Glomerular visceral epithelial cell (primary cell): Measurements from ENCODE around the gene ZNF224.
"Not testable (repeated sequence)": the region's sequence is repeated elsewhere in the genome, so short reads cannot be mapped to it uniquely, and the experiment has no call there.

ENCODE experiments used
- DNase-seq: peaks from one replicate; pipeline ENCODE4 v3.0.0-alpha.2; 2016; ENCODE audit errors: extremely low spot score

ZNF224 gene

GRCh38 chr19:44093931-44094765 lies at the start of gene ZNF224:
Gene ZNF224, plus strand, starts transcription at chr19:44094361. Its CDS starts 3,513 bp downstream, at chr19:44097874.
- peak; percentile 91 for DNase-seq

DNA sequence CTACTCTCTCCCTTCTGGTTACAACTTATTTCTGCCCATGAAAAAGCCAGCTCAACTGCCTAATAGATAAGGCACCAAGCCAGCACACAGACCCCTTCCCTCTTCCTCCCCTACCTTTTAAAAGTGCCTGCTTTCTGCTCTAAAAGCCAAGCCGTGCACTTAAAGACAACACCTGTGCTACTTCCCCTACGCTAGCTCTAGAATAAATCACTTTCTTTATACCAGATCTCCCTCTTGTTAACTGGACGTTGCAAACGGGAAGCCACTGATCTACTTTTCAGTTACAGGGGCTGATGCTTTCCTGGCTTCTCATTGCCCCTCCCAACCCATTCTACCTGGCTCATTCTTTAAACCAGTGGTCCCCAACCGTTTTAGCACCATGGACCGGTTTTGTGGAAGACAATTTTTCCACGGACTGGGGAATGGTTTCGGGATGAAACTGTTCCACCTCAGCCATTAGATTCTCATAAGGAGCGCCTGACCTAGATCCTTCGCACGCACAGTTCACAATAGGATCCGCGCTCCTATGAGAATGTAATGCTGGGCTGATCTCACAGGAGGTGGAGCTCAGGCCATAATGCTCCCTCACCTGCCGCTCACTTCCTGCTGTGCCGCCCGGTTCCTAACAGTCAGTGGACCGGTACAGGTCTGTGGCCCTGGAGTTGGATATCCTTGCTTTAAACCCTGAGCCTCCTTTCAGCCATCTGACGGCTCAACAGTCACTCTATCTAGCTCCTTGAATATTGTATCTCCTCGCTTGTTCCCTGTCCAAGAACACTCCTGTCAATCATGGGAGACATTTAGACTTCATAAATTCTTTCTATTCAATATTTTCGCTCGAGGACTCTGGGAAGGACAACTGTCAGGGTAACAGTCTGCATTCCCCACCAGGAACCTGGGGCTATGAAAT lies 43.2 kb upstream of the ZNF224 start:
- no peak for DNase-seq

- peak; percentile 90 for DNase-seq
Measured at GRCh38 chr19:44051650-44052402, 42.3 kb upstream of the ZNF224 start, which contains the start of gene ZNF223. Gene ZNF223, plus strand, starts transcription at chr19:44052036. Its CDS starts 3,141 bp downstream, at chr19:44055177.

GRCh38 chr19:44055870-44056269 lies 38.3 kb upstream of the ZNF224 start:
- no peak for DNase-seq

- DNase-seq, result no peak
Measured at GRCh38 chr19:44059229-44059628, 34.9 kb upstream of the ZNF224 start.

DNA sequence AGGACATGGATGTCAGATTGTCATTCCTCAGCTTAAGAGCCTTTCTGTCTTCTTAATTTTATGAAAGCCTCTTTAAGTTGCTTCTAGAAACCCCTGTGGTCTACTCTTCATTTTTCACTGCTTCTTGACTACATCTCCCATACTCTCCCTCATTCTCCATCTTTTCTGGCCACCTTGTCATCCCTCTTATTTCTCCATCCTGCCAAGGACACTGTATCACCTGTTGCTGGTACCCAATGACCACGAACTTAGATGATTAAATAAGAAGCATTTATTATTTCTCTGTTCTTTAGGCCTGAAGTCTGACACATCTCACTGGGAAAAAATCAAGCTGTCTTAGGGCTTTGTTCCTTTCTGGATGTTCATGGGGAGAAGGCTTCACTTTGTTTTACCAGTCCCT lies 33.1 kb upstream of the ZNF224 start:
- no peak for DNase-seq

- DNase-seq, result no peak
Measured at GRCh38 chr19:44066305-44066704, 27.9 kb upstream of the ZNF224 start.

DNA sequence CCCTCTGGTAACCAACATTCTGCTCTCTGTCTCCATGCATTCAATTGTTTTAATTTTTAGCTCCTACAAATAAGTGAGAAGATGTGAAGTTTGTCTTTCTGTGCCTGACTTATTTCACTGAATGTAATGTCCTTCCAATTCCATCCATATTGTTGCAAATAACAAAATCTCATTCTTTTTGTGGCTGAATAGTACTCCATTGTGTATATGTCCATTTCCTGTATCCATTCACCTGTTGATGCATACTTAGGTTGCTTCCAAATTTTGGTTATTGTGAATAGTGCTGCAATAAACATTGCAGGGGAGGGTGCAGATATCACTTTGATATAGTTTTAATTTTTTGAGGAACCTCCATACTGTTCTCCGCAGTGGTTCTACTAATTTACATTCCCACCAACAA lies 24.7 kb upstream of the ZNF224 start:
- no peak for DNase-seq

GRCh38 chr19:44071824-44072542 lies 22.2 kb upstream of the ZNF224 start, which contains the start of gene ZNF284:
Gene ZNF284, plus strand, starts transcription at chr19:44072159. Its CDS starts 4,231 bp downstream, at chr19:44076390.
- DNase-seq, result peak; percentile 90

DNA sequence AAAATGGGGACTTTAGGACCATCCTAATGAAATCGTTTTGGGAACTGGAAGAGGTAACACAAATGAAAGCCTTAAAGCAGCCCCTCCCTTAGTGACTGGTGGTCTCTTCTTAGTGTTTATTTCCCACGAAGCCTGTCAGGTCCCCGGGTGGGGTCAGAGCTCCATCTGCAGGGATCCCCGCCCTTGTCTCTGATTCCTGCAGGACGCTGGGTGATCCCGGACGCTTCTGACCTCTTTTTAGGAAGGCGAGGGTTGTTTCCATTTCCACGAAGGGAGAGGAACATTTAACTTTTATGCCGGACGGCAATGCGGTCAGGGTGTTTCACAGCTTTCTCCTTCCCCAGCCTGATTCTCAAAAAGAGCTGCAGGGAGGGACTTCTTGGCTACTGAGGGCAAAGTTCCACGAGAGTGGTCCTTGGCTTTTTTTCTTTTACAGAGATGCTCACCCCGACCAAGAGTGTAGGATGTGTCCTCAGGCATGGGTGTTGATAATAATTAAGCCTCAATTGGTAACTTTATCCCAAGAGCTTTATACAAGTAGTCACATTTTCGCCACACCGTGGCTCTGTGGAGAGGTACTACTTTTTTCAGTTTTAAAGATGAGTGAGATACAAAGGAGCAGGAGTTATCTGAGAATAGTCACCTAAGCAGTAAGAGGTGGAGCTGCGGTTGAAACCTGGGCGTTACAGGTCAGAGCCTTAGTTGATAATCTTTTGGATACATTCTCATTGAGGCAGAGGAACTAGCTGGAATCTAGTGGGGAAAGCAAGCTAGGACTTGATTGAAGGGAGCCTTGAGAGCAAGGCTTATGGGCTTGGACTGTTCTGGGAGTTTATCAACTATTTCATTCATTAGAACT lies 21.4 kb upstream of the ZNF224 start:
- peak; percentile 21 for DNase-seq

GRCh38 chr19:44076325-44076724 lies 17.8 kb upstream of the ZNF224 start:
- no peak for DNase-seq

- no peak for DNase-seq
Measured at GRCh38 chr19:44092108-44092507, 2.1 kb upstream of the ZNF224 start.

DNA sequence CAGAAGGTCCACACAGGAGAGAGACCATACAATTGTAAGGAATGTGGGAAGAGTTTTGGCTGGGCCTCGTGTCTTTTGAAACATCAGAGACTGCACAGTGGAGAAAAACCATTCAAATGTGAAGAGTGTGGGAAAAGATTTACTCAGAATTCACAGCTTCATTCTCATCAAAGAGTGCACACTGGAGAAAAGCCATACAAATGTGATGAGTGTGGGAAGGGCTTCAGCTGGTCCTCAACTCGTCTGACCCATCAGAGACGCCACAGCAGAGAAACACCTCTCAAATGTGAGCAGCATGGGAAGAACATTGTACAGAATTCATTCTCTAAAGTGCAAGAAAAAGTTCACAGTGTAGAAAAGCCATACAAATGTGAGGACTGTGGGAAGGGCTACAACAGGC lies 13.6 kb downstream of the ZNF224 start:
- no peak for DNase-seq

GRCh38 chr19:44109458-44109857 lies 15.3 kb downstream of the ZNF224 start:
- DNase-seq, result no peak

DNA sequence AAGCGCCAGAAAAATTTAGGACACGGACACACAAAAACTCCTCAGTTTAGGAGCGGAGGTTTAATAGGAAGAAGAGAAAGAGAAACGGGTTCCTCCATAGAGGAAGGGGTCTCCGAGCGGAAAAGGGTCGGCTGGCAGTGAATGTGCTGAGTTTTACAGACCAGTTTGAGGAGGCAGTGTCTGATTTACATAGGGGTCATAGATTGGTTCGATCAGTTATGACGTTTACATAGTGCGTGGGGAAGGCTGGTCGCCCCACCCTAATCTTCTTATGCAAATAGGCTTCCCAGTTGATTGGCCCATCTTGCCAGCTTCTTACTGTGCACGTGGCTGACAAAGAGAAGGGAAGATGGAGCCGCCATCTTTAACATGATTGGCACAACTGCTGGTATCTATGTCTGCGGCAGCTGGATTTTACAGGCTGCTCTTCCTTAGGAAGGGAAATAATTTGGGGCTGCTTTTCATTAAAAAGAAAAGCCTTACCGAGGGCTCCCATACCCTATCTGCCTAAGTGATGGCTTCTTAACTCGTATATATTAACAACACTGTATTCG lies 17.8 kb downstream of the ZNF224 start:
- DNase-seq, result peak; percentile 50

DNA sequence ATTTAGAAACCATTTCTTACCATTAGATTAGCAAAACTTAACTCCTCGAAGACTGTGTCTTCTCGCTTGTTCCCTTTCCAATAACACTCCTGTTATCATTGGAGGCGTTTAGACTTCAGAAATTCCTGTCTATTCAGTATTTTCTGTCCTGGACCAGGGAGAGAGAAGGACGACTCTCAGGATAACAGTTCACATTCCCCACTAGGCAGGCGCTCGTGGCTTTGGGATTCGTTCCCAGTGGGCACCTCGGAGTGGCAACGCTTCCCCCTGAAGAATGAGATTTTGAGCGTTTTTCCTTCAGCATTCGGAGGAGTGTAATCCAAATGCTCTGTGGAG lies 18.6 kb downstream of the ZNF224 start:
- no peak for DNase-seq

DNA sequence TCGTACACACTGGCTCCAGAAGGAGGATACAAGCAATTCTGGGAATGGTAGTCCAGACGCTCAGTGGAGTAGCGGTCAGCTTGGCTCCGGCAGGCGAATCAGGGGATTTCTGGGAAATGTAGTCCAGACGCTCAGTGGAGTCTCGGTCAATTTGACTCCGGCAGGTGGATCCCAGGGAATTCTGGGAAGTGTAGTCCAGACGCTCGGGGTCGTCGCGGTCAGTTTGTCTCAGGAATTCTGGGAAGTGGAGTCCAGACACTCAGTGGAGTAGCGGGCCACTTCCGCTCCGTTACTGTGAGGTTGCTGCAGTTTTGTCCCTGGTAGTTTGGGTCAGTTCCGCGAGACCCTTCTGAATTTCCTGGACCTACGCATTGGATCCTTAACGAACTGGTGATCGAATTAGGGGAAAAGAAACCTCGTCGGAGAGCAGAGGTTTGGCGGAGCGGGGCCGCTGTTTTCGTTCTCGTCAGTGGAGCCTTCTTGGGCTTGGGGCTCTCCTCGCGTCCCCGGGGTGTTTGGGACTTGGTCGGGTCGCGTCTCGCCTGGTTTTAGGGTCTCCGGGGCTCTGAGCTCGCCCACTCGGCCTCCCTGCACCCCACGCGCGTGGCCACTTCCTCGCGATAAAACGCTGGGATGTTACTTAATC lies 19.1 kb downstream of the ZNF224 start, which contains the start of gene ZNF225:
Gene ZNF225 (plus strand): TSS at position 262 of the 646 bp plus-strand sequence. CDS start 2,429 bp downstream, outside the sequence.
- peak; percentile 97 for DNase-seq

DNA sequence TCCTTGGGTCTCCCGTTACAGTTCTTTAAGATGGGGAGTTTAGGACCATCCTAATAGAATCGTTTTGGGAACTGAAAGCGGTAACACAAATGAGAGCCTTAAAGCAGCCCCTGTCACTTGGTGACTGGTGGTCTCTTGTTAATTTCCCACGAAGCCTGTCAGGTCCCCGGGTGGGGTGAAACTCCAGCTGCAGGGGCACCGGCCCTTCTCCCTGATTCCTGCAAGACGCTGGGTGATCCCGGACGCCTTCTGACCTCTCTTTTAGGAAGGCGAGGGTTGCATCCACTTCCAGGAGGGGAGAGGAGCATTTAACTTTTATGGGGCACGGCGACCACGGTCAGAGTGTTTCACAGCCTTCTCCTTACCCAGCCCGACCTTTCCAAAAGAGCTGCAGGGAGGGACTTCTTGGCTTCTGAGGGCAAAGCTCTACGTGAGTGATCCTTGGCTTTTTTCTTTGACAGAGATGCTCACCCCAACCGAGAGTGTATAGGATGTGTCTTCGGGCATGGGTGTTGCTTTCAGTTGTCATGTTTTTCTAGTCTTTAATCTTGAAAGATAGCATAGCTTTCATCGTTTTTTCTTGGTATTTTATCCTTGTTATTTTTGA lies 19.7 kb downstream of the ZNF224 start:
- DNase-seq, result no peak

DNA sequence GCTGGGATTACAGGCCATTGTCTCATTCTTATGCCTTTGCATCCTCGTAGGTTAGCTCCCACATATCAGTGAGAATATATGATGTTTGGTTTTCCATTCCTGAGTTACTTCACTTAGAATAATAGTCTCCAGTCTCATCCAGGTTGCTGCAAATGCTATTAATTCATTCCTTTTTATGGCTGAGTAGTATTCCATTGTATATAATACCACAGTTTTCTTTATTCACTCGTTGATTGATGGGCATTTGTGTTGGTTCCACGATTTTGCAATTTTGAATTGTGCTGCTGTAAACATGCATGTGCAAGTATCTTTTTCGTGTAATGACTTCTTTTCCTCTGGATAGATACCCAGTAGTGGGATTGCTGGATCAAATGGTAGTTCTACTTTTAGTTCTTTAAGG lies 27.0 kb downstream of the ZNF224 start:
- DNase-seq, result not testable (repeated sequence)
